GM19395 (cell line): ENCODE results near the gene CCNY.
"Not testable (repeated sequence)": the region's sequence is repeated elsewhere in the genome, so short reads cannot be mapped to it uniquely, and the experiment has no call there.

Source experiments
- ATAC-seq: cut with Tn5 transposase; IDR thresholded peaks from one replicate; pipeline ENCODE4 v1.9.1; 2021; ENCODE audit warnings: mild to moderate bottlenecking, moderate library complexity; ENCODE audit not compliant: unreplicated experiment

The CCNY gene

GRCh38 chr10:35400595-35401268 is 64.4 kb downstream of the CCNY start:
- no peak for ATAC-seq

GRCh38 chr10:35403491-35403890 is 67.2 kb downstream of the CCNY start:
- not testable (repeated sequence) for ATAC-seq

- not testable (repeated sequence) for ATAC-seq
Observed at GRCh38 chr10:35404077-35404476, 67.8 kb downstream of the CCNY start.

GRCh38 chr10:35406003-35406630 is 69.8 kb downstream of the CCNY start:
- not testable (repeated sequence) for ATAC-seq

- ATAC-seq, result not testable (repeated sequence)
Observed at GRCh38 chr10:35407696-35408095, 71.4 kb downstream of the CCNY start.

- no peak for ATAC-seq
Observed at GRCh38 chr10:35409094-35409582, 72.8 kb downstream of the CCNY start.

GRCh38 chr10:35409808-35410207 is 73.5 kb downstream of the CCNY start:
- no peak for ATAC-seq

- ATAC-seq, result no peak
Observed at GRCh38 chr10:35412003-35412723, 75.9 kb downstream of the CCNY start.

GRCh38 chr10:35412900-35413491 is 76.7 kb downstream of the CCNY start:
- no peak for ATAC-seq

- ATAC-seq, result no peak
Observed at GRCh38 chr10:35413985-35414861, 77.9 kb downstream of the CCNY start.

- no peak for ATAC-seq
Observed at GRCh38 chr10:35415505-35415904, 79.2 kb downstream of the CCNY start.

GRCh38 chr10:35416619-35417312 is 80.5 kb downstream of the CCNY start:
- ATAC-seq, result peak; percentile 56

GRCh38 chr10:35417313-35417625 is 81.0 kb downstream of the CCNY start:
- ATAC-seq, result no peak

GRCh38 chr10:35417795-35418194 is 81.5 kb downstream of the CCNY start:
- ATAC-seq, result no peak

GRCh38 chr10:35418580-35418979 is 82.3 kb downstream of the CCNY start:
- not testable (repeated sequence) for ATAC-seq

GRCh38 chr10:35420044-35420443 is 83.7 kb downstream of the CCNY start:
- no peak for ATAC-seq

- ATAC-seq, result no peak
Observed at GRCh38 chr10:35420827-35421552, 84.7 kb downstream of the CCNY start.

GRCh38 chr10:35421553-35422178 is 85.4 kb downstream of the CCNY start:
- no peak for ATAC-seq

GRCh38 chr10:35422228-35422627 is 85.9 kb downstream of the CCNY start:
- ATAC-seq, result no peak
